ENCODE results near the gene MICALL2.

Gene MICALL2

DNA sequence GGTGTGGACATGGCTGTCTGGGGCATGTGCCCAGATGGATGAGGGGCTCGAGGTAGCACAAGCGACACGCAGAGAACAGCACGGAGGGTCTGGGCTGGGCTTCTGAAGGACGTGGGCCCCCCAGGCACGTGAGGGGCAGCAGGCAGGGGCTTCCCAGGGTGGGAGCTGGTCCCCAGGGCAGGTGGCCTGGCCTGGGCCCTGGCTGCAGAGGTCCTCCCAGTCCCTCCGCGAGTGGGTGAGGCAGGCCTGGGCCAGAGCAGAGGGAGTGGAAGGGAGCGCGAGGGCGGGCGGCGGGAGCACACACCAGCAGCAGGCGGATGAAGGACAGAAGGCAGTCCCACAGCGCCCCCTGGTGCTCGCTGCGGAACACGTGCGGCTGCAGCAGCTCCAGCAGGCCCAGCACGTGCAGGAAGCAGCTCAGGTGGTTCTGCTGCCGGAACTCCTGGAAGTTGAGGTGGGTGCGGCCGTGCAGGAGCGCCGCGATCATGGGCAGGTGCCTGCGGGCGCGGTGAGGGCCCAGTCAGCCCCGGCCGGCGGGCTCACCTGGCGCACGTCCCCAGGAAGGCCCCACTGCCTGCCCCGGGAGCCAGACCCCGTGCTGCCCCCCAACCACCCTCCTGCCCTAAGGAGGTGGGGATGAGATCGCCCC is 14.7 kb upstream of the MICALL2 start:
- no peak overlapping the region for H3K27ac ChIP-seq (ENCODE audit: low read depth, low read length)
- no peaks in the 10 kb centered on the region for H3K9me2 ChIP-seq (replicated peaks; ENCODE audit: control insufficient read depth, low read length)
- no peaks in the 10 kb centered on the region for H4K20me1 ChIP-seq (ENCODE audit: control insufficient read depth, insufficient read depth, low read depth, low read length)
- no peaks in the 10 kb centered on the region for H3K27me3 ChIP-seq (ENCODE audit: control insufficient read depth, low read length)
- no peaks in the 10 kb centered on the region for H3K9me3 ChIP-seq (ENCODE audit: control insufficient read depth, insufficient read depth, low read length)
- H3K4me1 ChIP-seq (ENCODE audit: control insufficient read depth, low read length) = peaks cover 10% of the 10 kb centered on the region
- H3K4me2 ChIP-seq (ENCODE audit: low read length) = peak overlapping the region; percentile 3; the same call in 1 of the 2 replicates
- TF ChIP-seq EZH2phosphoT487 (IDR thresholded peaks at IDR 0.05; ENCODE audit: borderline replicate concordance, low read length) = no peak
- TF ChIP-seq, protein P1, sequence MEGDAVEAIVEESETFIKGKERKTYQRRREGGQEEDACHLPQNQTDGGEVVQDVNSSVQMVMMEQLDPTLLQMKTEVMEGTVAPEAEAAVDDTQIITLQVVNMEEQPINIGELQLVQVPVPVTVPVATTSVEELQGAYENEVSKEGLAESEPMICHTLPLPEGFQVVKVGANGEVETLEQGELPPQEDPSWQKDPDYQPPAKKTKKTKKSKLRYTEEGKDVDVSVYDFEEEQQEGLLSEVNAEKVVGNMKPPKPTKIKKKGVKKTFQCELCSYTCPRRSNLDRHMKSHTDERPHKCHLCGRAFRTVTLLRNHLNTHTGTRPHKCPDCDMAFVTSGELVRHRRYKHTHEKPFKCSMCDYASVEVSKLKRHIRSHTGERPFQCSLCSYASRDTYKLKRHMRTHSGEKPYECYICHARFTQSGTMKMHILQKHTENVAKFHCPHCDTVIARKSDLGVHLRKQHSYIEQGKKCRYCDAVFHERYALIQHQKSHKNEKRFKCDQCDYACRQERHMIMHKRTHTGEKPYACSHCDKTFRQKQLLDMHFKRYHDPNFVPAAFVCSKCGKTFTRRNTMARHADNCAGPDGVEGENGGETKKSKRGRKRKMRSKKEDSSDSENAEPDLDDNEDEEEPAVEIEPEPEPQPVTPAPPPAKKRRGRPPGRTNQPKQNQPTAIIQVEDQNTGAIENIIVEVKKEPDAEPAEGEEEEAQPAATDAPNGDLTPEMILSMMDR (IDR thresholded peaks at IDR 0.05; ENCODE audit: low read depth, low read length, poor library complexity, severe bottlenecking) = peak; percentile 99
- no peaks in the 10 kb centered on the region; the same call in 1 of the 2 replicates for H3K79me2 ChIP-seq (ENCODE audit: control insufficient read depth, low read length)
- peaks cover 77% of the 10 kb centered on the region for H3K36me3 ChIP-seq (ENCODE audit: control insufficient read depth, low read length)
- no peak overlapping the region for H3K4me3 ChIP-seq (ENCODE audit: low read length)
- 0 out of 2 replicates have a peak, but pooled peaks cover 2% of the 10 kb centered on the region for H3F3A ChIP-seq (ENCODE audit: control insufficient read depth, insufficient read depth)

DNA sequence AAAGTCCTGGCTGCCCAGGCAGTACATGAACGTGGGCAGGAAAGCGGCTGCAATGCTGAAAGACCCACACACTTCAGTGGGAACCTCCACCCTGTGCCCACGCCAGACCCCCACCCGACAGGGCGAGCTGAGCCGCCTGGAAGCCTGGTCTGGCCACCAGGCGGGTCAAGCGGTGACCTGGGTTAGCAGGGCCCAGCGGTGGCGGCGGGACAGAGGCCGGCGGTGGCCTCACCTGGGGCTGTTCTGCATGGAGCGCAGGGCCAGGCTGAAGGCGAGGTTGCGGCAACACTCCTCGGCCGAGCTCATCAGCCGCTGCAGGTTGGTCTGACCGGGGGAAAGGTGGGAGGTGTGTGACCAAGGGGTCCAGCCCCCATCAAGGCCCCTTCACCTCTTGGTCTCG is 11.6 kb upstream of the MICALL2 start:
- no peak overlapping the region for H3K27ac ChIP-seq (ENCODE audit: low read depth, low read length)
- no peaks in the 10 kb centered on the region for H3K9me3 ChIP-seq (ENCODE audit: control insufficient read depth, insufficient read depth, low read length)
- no peak overlapping the region for H3K4me2 ChIP-seq (ENCODE audit: low read length)
- no peak for TF ChIP-seq EZH2phosphoT487 (IDR thresholded peaks at IDR 0.05; ENCODE audit: borderline replicate concordance, low read length)
- TF ChIP-seq, protein P1 (IDR thresholded peaks at IDR 0.05; ENCODE audit: low read depth, low read length, poor library complexity, severe bottlenecking) = no peak
- no peaks in the 10 kb centered on the region for H3K9me2 ChIP-seq (replicated peaks; ENCODE audit: control insufficient read depth, low read length)
- H4K20me1 ChIP-seq (ENCODE audit: control insufficient read depth, insufficient read depth, low read depth, low read length) = no peaks in the 10 kb centered on the region
- no peaks in the 10 kb centered on the region for H3K27me3 ChIP-seq (ENCODE audit: control insufficient read depth, low read length)
- H3F3A ChIP-seq (ENCODE audit: control insufficient read depth, insufficient read depth) = 0 out of 2 replicates have a peak, but pooled peaks cover 2% of the 10 kb centered on the region
- peaks cover 10% of the 10 kb centered on the region for H3K4me1 ChIP-seq (ENCODE audit: control insufficient read depth, low read length)
- no peaks in the 10 kb centered on the region; the same call in 1 of the 2 replicates for H3K79me2 ChIP-seq (ENCODE audit: control insufficient read depth, low read length)
- H3K4me3 ChIP-seq (ENCODE audit: low read length) = no peak overlapping the region
- peaks cover 49% of the 10 kb centered on the region for H3K36me3 ChIP-seq (ENCODE audit: control insufficient read depth, low read length)

DNA sequence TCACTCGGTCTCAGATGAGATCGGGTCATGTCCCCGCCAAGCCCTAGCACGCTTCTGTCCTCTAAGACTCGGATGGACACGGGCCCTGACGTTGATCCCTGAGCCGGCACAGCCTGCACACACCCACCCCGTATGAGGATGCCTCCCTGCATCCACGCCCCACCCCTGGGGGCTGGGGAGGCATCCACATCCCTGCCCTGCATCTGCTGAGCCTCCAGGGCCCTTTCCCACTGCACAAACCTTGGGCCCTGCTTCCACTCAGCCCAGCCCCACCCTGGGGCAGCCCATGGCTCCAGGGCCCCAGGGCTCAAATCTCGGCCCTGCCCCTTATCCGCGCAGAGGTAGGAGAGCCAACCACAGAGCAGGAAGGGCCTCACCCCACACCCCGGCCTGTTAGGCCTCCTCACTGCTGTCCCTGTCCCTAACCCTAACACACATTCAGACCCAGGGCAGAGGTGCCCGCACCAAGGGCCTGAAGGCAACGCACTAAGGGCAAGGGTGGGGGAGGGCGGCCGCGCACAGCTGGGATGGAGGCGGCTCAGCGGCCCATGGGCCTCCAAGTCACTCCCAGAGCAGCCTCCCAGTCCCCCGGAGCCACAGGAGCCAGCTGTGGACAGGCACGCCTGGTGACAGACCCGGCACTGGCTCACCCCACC is 9.5 kb upstream of the MICALL2 start:
- Histone ChIP-seq H3K27me3 (ENCODE audit: control insufficient read depth, low read length) (no peaks in the 10 kb centered on the region), H3K79me2 (ENCODE audit: control insufficient read depth, low read length) (no peaks in the 10 kb centered on the region; the same call in 1 of the 2 replicates), H3K36me3 (ENCODE audit: control insufficient read depth, low read length) (peaks cover 35% of the 10 kb centered on the region), H4K20me1 (ENCODE audit: control insufficient read depth, insufficient read depth, low read depth, low read length) (no peaks in the 10 kb centered on the region), H3K4me1 (ENCODE audit: control insufficient read depth, low read length) (peaks cover 2% of the 10 kb centered on the region; the same call in 1 of the 2 replicates), H3K4me3 (ENCODE audit: low read length) (no peak overlapping the region), H3F3A (ENCODE audit: control insufficient read depth, insufficient read depth) (no peaks in the 10 kb centered on the region), H3K9me2 (replicated peaks; ENCODE audit: control insufficient read depth, low read length) (no peaks in the 10 kb centered on the region), H3K4me2 (ENCODE audit: low read length) (no peak overlapping the region), H3K9me3 (ENCODE audit: control insufficient read depth, insufficient read depth, low read length) (no peaks in the 10 kb centered on the region), H3K27ac (ENCODE audit: low read depth, low read length) (no peak overlapping the region)
- no peak for TF ChIP-seq EZH2phosphoT487 (IDR thresholded peaks at IDR 0.05; ENCODE audit: borderline replicate concordance, low read length)
- TF ChIP-seq, protein P1 (IDR thresholded peaks at IDR 0.05; ENCODE audit: low read depth, low read length, poor library complexity, severe bottlenecking) = no peak
